A549 (cell line): ENCODE data around the gene BCL11B.

Experiments used
- BHLHE40 ChIP-seq: IDR thresholded peaks from 2 replicates; pipeline ENCODE4 v1.6.1; 2012; ENCODE audit warnings: low read depth, low read length, inconsistent platforms
- HOXA7 ChIP-seq: fragments of 250-450 bp; sonication (Bioruptor Pico); IDR thresholded peaks from 2 replicates; pipeline ENCODE4 v1.5.0; 2020; ENCODE audit warnings: mild to moderate bottlenecking, moderate library complexity
- POLR2A ChIP-seq: IDR thresholded peaks from 2 replicates; pipeline ENCODE4 v1.6.1; 2012; ENCODE audit warnings: mild to moderate bottlenecking, low read length
- POLR2AphosphoS2 ChIP-seq: conservative IDR thresholded peaks from 2 replicates; pipeline ENCODE4 v1.6.1; 2012; ENCODE audit warnings: low read length, improper control_type of control experiment, inconsistent platforms
- RAD21 ChIP-seq, 2 experiments: fragments of >200 bp in 1 of 2; sonication (Bioruptor Twin) in 1 of 2; formaldehyde crosslinking in 1 of 2; IDR thresholded peaks in 1 of 2; conservative IDR thresholded peaks in 1 of 2; 2 replicates in 1 of 2; 3 replicates in 1 of 2; pipeline ENCODE4 v1.6.1; 2012 to 2018; ENCODE audit warnings: inconsistent platforms in 1 of 2
- TFCP2L1 ChIP-seq: fragments of 250-450 bp; sonication (Bioruptor Pico); IDR thresholded peaks from 2 replicates; pipeline ENCODE4 v1.5.0; 2021; ENCODE audit warnings: mild to moderate bottlenecking
- TF ChIP-seq, protein P1 (sequence below): fragments of 200-600 bp; sonication (generic); IDR thresholded peaks from 2 replicates; pipeline ENCODE4 v1.6.1; 2016; ENCODE audit warnings: antibody characterized with exemption, mild to moderate bottlenecking, moderate library complexity
- TF ChIP-seq, protein P2 (sequence below): fragments of >200 bp; sonication (Bioruptor Twin); formaldehyde crosslinking; IDR thresholded peaks from 3 replicates; pipeline ENCODE4 v1.5.1; 2016

DNA sequence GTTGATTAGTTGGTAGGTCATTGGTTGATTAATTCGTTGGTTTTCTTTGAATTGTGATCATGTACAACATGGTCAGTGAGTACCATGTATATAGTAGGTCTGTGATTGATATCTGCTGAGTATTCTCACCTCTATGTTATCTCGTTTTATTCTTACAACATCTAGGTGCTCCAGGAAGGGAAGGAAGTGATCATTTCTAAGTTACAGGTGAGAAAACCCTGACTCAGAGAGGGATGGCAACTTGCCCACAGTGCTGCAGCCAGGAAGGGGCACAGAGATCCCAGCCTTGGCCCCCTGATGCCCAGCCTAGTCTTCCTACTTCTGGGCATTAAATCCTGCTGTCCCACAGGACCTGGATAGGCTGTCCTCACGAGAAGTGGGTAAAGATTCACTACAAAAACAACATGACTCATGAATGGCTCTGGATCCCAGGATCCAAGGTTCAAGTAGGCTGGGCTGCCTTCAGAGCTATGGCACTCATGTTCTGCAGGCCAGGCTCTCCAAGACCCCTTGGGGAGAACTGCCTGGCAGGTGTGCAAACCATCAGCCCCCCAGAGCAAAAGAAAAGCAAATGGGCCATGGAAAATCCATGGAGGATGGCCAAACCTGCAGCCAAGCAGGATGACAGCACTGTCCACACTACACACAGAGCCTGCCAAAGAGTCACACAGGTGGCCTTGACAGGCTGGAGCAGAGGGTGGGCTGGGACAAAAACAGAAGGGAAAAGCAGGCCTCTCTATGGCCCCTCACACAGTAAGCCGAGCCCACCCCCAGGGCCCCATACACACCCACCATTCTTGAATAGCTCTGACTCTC, 146.2 kb downstream of the BCL11B start:
- TF ChIP-seq POLR2AphosphoS2, result no peak
- TF ChIP-seq, protein P1, sequence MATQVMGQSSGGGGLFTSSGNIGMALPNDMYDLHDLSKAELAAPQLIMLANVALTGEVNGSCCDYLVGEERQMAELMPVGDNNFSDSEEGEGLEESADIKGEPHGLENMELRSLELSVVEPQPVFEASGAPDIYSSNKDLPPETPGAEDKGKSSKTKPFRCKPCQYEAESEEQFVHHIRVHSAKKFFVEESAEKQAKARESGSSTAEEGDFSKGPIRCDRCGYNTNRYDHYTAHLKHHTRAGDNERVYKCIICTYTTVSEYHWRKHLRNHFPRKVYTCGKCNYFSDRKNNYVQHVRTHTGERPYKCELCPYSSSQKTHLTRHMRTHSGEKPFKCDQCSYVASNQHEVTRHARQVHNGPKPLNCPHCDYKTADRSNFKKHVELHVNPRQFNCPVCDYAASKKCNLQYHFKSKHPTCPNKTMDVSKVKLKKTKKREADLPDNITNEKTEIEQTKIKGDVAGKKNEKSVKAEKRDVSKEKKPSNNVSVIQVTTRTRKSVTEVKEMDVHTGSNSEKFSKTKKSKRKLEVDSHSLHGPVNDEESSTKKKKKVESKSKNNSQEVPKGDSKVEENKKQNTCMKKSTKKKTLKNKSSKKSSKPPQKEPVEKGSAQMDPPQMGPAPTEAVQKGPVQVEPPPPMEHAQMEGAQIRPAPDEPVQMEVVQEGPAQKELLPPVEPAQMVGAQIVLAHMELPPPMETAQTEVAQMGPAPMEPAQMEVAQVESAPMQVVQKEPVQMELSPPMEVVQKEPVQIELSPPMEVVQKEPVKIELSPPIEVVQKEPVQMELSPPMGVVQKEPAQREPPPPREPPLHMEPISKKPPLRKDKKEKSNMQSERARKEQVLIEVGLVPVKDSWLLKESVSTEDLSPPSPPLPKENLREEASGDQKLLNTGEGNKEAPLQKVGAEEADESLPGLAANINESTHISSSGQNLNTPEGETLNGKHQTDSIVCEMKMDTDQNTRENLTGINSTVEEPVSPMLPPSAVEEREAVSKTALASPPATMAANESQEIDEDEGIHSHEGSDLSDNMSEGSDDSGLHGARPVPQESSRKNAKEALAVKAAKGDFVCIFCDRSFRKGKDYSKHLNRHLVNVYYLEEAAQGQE, result no peak
- TF ChIP-seq, protein P2, sequence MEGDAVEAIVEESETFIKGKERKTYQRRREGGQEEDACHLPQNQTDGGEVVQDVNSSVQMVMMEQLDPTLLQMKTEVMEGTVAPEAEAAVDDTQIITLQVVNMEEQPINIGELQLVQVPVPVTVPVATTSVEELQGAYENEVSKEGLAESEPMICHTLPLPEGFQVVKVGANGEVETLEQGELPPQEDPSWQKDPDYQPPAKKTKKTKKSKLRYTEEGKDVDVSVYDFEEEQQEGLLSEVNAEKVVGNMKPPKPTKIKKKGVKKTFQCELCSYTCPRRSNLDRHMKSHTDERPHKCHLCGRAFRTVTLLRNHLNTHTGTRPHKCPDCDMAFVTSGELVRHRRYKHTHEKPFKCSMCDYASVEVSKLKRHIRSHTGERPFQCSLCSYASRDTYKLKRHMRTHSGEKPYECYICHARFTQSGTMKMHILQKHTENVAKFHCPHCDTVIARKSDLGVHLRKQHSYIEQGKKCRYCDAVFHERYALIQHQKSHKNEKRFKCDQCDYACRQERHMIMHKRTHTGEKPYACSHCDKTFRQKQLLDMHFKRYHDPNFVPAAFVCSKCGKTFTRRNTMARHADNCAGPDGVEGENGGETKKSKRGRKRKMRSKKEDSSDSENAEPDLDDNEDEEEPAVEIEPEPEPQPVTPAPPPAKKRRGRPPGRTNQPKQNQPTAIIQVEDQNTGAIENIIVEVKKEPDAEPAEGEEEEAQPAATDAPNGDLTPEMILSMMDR, result no peak
- no peak for TF ChIP-seq TFCP2L1
- TF ChIP-seq POLR2A, result no peak
- no peak for TF ChIP-seq RAD21 (conservative IDR thresholded peaks at IDR 0.05 in 1 of 2, IDR thresholded peaks at IDR 0.05 in 1 of 2)
- TF ChIP-seq BHLHE40, result no peak
- no peak for TF ChIP-seq HOXA7 (CRISPR knock-in tag)
